Natural killer cell (primary cell): Measurements from ENCODE around the gene ST3GAL3. TPM values are rescaled to one million over a fixed set of nuclear protein-coding genes. Genes with fewer than 3 reads are reported as not detected.

Experiments
- ATAC-seq, 3 donors: fragments of 150-1000 bp in 2 of 3; fragments of 200-7000 bp in 1 of 3; cut with Tn5 transposase; 1 replicate in 1 of 3; 2 replicates in 2 of 3; pipeline ENCODE4 v1.10.0; 2021; ENCODE audit warnings: mild to moderate bottlenecking in 2 of 3, moderate library complexity in 2 of 3
- DNase-seq, 2 donors: peaks; one replicate each; pipeline versions ENCODE4 v3.0.0 to v3.0.0-alpha.2; 2013 to 2021; ENCODE audit warnings: mixed read lengths in 1 of 2
- H3K27ac ChIP-seq: one replicate; pipeline ENCODE4 v1.5.1; 2013; ENCODE audit warnings: mild to moderate bottlenecking, low read length
- H3K27me3 ChIP-seq: one replicate; pipeline ENCODE4 v1.6.1; 2013; ENCODE audit warnings: low read length; ENCODE audit not compliant: control insufficient read depth, insufficient read depth
- H3K36me3 ChIP-seq: one replicate; pipeline ENCODE4 v1.6.1; 2013; ENCODE audit warnings: low read length; ENCODE audit not compliant: control insufficient read depth, insufficient read depth
- H3K4me1 ChIP-seq: one replicate; pipeline ENCODE4 v1.6.1; 2013; ENCODE audit warnings: low read length; ENCODE audit not compliant: control insufficient read depth, insufficient read depth
- H3K4me3 ChIP-seq: one replicate; pipeline ENCODE4 v1.5.1; 2013; ENCODE audit warnings: low read length
- H3K9me3 ChIP-seq: one replicate; pipeline ENCODE4 v1.6.1; 2013; ENCODE audit warnings: low read length; ENCODE audit not compliant: control insufficient read depth, insufficient read depth
- H3K27ac Mint-ChIP-seq, 2 donors: one replicate each; pipeline ENCODE4 v1.8.0; 2022; ENCODE audit warnings: mild to moderate bottlenecking in 2 of 2, mixed read lengths in 2 of 2, moderate library complexity in 1 of 2
- H3K27me3 Mint-ChIP-seq, 2 donors: one replicate each; pipeline ENCODE4 v1.8.0; 2022; ENCODE audit warnings: low read depth in 2 of 2, mixed read lengths in 2 of 2
- H3K36me3 Mint-ChIP-seq: one replicate; pipeline ENCODE4 v1.8.0; 2022; ENCODE audit warnings: mixed read lengths
- H3K4me1 Mint-ChIP-seq, 2 donors: one replicate each; pipeline ENCODE4 v1.8.0; 2022; ENCODE audit warnings: mixed read lengths in 2 of 2
- H3K4me3 Mint-ChIP-seq: one replicate; pipeline ENCODE4 v1.8.0; 2022; ENCODE audit warnings: mild to moderate bottlenecking, moderate library complexity, mixed read lengths
- H3K9me3 Mint-ChIP-seq, 2 donors: one replicate each; pipeline ENCODE4 v1.8.0; 2022; ENCODE audit warnings: mixed read lengths in 2 of 2
- CTCF ChIP-seq: fragments of 200-600 bp; IDR thresholded peaks from one replicate; pipeline ENCODE4 v1.8.0; 2022; ENCODE audit warnings: antibody characterized with exemption
- WGBS: methylation state at CpG from one replicate; pipeline ENCODE4 v1.1.7; 2013; ENCODE audit warnings: missing lambda C conversion rate; ENCODE audit not compliant: insufficient coverage; 5-methylcytosine and 5-hydroxymethylcytosine counted together
- intact Hi-C: fragments of 100-400 bp; cut with micrococcal nuclease; formaldehyde crosslinking; loops from one replicate; pipeline ENCODE4 v1.14.2; 2022
- total RNA-seq, 4 donors: library from RNA; stranded (reverse); fragments of 120-200 nt in 1 of 4; gene quantifications; one replicate each; pipeline versions ENCODE4 v1.2.3 to v1.2.4, GENCODE V29; 2013 to 2022

Gene ST3GAL3
- total RNA-seq, 3 donors from 2014 or later (not counting 1 experiment from before 2014, with no cell fraction given): 22.2 to 27.3 (median 22.3) TPM

- H3K27ac ChIP-seq: no peak overlapping the region
- H3K4me3 Mint-ChIP-seq: no peak overlapping the region
- no peak overlapping the region for H3K27ac Mint-ChIP-seq
- DNase-seq: no peak
- H3K4me1 Mint-ChIP-seq: peaks cover 30 to 65% of the 10 kb centered on the region in 2 donors
- H3K4me1 ChIP-seq: peaks cover 44% of the 10 kb centered on the region
- ATAC-seq: no peak
- H3K4me3 ChIP-seq: no peak overlapping the region
- no peaks in the 10 kb centered on the region for H3K27me3 Mint-ChIP-seq
- H3K9me3 Mint-ChIP-seq: no peaks in the 10 kb centered on the region
- H3K36me3 Mint-ChIP-seq: peaks cover 9% of the 10 kb centered on the region
- no peaks in the 10 kb centered on the region for H3K9me3 ChIP-seq
- TF ChIP-seq CTCF: no peak
- H3K36me3 ChIP-seq: peaks cover 18% of the 10 kb centered on the region
- intact Hi-C loops: no loop called here
- WGBS: under 1% methylated on average over 45 of the region's 45 CpGs
- no peaks in the 10 kb centered on the region for H3K27me3 ChIP-seq
Measured at GRCh38 chr1:43979261-43979527, 271.9 kb downstream of the ST3GAL3 start.

GRCh38 chr1:43979528-43980254 lies 272.4 kb downstream of the ST3GAL3 start:
- intact Hi-C loops: no loop called here
- H3K27me3 ChIP-seq: no peaks in the 10 kb centered on the region
- no peaks in the 10 kb centered on the region for H3K9me3 Mint-ChIP-seq
- no peaks in the 10 kb centered on the region for H3K27me3 Mint-ChIP-seq
- no peak for TF ChIP-seq CTCF
- H3K4me3 ChIP-seq: peak overlapping the region; percentile 15
- H3K27ac ChIP-seq: no peak overlapping the region
- no peaks in the 10 kb centered on the region for H3K9me3 ChIP-seq
- ATAC-seq: peak in 1 of 3 donors; percentile 13
- peak overlapping the region in 1 of 2 donors; percentile 60 for H3K27ac Mint-ChIP-seq
- peaks cover 9% of the 10 kb centered on the region for H3K36me3 Mint-ChIP-seq
- H3K4me1 Mint-ChIP-seq: peaks cover 26 to 60% of the 10 kb centered on the region in 2 donors
- H3K4me1 ChIP-seq: peaks cover 40% of the 10 kb centered on the region
- peak in 1 of 2 donors; percentile 28 for DNase-seq
- peak overlapping the region; percentile 90 for H3K4me3 Mint-ChIP-seq
- peaks cover 18% of the 10 kb centered on the region for H3K36me3 ChIP-seq
- 6% methylated on average over 45 of the region's 45 CpGs for WGBS

GRCh38 chr1:43980255-43981134 lies 273.2 kb downstream of the ST3GAL3 start:
- DNase-seq: no peak
- H3K27me3 Mint-ChIP-seq: no peaks in the 10 kb centered on the region
- H3K27ac Mint-ChIP-seq: peak overlapping the region in 1 of 2 donors; percentile 60
- H3K36me3 Mint-ChIP-seq: peaks cover 9% of the 10 kb centered on the region
- no peaks in the 10 kb centered on the region for H3K9me3 Mint-ChIP-seq
- no peak overlapping the region for H3K27ac ChIP-seq
- H3K4me3 ChIP-seq: no peak overlapping the region
- H3K9me3 ChIP-seq: no peaks in the 10 kb centered on the region
- H3K4me1 Mint-ChIP-seq: peaks cover 26 to 56% of the 10 kb centered on the region in 2 donors
- peak overlapping the region; percentile 90 for H3K4me3 Mint-ChIP-seq
- H3K4me1 ChIP-seq: peaks cover 36% of the 10 kb centered on the region
- no peak for TF ChIP-seq CTCF
- intact Hi-C loops: no loop called here
- H3K27me3 ChIP-seq: no peaks in the 10 kb centered on the region
- no peak for ATAC-seq
- WGBS: 89% methylated on average over 12 of the region's 13 CpGs
- peaks cover 18% of the 10 kb centered on the region for H3K36me3 ChIP-seq

Other genes starting within 250 kb of the ST3GAL3 start
- gene PTPRF, start 176.7 kb upstream of the ST3GAL3 start, total RNA-seq: 1 to 10 TPM in 1 of 3 donors, under 1 TPM in 1, not detected in 1; 0.12 to 1.9 TPM
- 10 to 100 TPM; 41.5 to 70.9 (median 58.1) TPM for gene KDM4A, start 57.4 kb upstream of the ST3GAL3 start, total RNA-seq
- 1 to 10 TPM in 1 of 3 donors, not detected in 2; 1.4 TPM for gene ARTN, start 226.3 kb downstream of the ST3GAL3 start, total RNA-seq
- gene IPO13, start 239.4 kb downstream of the ST3GAL3 start, total RNA-seq: 10 to 100 TPM; 18.1 to 22.7 (median 18.4) TPM